OCI-LY1 (cell line): ENCODE results near the gene WDR5.

Experiments used
- EZH2 ChIP-seq: fragments of 200-600 bp; sonication (generic), shearing (Covaris generic); IDR thresholded peaks from 2 replicates; pipeline ENCODE4 v1.8.0; 2017; ENCODE audit warnings: borderline replicate concordance, mixed run types, mild to moderate bottlenecking, antibody characterized with exemption, low read length, moderate library complexity, mixed read lengths
- TF ChIP-seq, protein P1 (sequence below): fragments of 200-600 bp; sonication (generic), shearing (Covaris generic); IDR thresholded peaks from 2 replicates; pipeline ENCODE4 v1.5.1; 2017; ENCODE audit warnings: mild to moderate bottlenecking, antibody characterized with exemption, low read length, moderate library complexity, mixed read lengths

- TF ChIP-seq, protein P1, sequence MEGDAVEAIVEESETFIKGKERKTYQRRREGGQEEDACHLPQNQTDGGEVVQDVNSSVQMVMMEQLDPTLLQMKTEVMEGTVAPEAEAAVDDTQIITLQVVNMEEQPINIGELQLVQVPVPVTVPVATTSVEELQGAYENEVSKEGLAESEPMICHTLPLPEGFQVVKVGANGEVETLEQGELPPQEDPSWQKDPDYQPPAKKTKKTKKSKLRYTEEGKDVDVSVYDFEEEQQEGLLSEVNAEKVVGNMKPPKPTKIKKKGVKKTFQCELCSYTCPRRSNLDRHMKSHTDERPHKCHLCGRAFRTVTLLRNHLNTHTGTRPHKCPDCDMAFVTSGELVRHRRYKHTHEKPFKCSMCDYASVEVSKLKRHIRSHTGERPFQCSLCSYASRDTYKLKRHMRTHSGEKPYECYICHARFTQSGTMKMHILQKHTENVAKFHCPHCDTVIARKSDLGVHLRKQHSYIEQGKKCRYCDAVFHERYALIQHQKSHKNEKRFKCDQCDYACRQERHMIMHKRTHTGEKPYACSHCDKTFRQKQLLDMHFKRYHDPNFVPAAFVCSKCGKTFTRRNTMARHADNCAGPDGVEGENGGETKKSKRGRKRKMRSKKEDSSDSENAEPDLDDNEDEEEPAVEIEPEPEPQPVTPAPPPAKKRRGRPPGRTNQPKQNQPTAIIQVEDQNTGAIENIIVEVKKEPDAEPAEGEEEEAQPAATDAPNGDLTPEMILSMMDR: no peak
- no peak for TF ChIP-seq EZH2
Measured at GRCh38 chr9:134189470-134190231, 53.8 kb downstream of the WDR5 start.
